HG03025 (cell line): ENCODE measurements around the gene CLMP.

ENCODE experiments used
- ATAC-seq: cut with Tn5 transposase; IDR thresholded peaks from one replicate; pipeline ENCODE4 v1.9.1; 2021; ENCODE audit warnings: mild to moderate bottlenecking, moderate library complexity; ENCODE audit not compliant: unreplicated experiment, low FRiP score

CLMP gene, protein sequence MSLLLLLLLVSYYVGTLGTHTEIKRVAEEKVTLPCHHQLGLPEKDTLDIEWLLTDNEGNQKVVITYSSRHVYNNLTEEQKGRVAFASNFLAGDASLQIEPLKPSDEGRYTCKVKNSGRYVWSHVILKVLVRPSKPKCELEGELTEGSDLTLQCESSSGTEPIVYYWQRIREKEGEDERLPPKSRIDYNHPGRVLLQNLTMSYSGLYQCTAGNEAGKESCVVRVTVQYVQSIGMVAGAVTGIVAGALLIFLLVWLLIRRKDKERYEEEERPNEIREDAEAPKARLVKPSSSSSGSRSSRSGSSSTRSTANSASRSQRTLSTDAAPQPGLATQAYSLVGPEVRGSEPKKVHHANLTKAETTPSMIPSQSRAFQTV

DNA sequence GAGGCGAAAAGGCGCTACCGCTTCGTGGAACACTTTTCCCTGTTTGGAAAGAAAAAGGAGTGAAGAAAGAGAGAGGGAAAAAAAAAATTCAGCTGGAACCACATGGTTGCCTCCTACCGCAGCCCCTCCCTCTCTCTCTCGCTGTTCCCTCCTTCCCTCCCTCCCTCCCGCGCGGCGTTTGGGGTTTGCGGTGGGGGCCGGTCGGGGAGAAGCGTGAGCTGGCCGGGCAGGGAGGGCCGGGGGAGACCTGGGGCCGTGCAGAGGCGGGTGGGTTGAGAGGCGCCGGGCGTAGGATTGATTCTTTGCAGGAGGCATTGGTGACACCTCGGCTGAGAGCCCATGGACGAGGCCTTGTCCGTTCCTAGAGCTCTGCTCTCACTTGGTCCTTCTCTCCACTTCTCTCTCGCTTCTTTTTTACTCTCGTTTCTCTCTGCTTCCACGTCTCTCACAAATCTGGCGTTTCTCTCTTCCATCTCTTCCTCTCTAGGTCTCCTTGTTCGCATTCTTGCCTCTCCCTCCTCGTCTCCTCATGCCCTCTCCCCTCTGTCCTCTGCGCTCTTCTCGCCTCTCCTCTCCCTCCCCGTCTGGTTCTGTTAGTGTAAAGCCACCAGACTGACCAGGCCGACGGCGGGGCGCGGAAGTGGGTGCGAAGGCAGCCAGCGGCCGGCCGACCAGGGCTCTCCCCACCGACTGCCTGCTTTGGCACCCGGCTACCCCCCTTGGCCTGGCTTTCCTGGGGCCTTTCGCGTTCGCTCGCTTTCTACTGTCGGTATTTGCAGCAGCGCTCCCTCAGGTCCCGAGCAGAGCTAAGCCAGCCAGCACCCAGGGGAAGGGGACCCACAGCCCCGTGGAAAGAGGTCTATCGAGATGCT is at the start of gene CLMP:
Gene CLMP, minus strand, starts transcription at position 61 of the 872 bp plus-strand sequence. CDS start 308 bp downstream, outside the sequence.
- ATAC-seq, result no peak

DNA sequence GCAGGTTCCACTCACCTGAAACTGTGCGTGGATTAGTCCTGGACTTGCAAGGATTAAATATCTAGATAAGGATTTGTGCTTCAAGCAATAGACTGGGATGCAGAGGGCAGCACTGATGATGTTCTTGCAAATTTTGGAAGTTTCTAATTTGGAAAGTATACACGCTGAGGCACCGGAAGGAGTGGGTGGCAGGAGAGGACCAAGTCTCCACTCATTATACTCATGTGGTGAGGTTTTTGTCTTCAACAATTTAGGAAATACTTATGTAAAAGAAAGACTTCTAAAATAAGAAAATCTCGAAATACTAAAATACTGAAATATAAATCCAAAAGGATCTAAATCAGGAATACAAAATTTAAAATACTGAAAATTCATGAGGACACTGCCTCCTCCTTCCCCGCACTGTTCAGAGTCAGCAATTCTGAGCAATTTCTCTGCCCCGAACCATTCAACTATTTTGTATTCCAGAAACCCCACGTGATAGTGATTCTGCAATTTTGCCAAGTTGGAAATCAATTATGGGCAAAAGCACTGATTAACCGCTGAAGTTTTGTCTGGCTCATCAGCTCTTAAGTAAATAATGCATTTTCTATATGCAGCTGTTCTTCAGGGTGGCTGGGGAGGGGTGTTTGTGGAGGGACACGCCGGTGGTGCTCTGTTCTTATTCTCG is 47.0 kb upstream of the CLMP start:
- ATAC-seq, result no peak

DNA sequence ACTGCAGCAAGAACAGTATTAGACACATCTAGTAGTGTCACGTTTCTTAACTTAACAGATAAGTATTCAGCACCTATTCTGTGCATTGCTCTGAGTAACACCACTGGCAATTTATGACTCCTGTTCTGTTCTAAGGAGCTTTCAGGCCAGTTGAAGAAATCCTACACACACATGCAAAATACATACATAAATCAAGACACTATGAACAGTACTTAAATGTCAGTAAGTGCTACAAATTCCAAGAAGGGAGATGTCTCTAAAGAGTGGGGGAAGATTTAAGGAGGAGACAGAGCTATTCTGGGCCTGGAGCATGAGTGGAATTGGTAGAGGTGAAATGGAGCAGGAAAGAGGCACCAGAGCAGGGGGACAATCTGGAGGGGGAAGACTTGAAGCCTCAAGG is 46.2 kb upstream of the CLMP start:
- no peak for ATAC-seq

DNA sequence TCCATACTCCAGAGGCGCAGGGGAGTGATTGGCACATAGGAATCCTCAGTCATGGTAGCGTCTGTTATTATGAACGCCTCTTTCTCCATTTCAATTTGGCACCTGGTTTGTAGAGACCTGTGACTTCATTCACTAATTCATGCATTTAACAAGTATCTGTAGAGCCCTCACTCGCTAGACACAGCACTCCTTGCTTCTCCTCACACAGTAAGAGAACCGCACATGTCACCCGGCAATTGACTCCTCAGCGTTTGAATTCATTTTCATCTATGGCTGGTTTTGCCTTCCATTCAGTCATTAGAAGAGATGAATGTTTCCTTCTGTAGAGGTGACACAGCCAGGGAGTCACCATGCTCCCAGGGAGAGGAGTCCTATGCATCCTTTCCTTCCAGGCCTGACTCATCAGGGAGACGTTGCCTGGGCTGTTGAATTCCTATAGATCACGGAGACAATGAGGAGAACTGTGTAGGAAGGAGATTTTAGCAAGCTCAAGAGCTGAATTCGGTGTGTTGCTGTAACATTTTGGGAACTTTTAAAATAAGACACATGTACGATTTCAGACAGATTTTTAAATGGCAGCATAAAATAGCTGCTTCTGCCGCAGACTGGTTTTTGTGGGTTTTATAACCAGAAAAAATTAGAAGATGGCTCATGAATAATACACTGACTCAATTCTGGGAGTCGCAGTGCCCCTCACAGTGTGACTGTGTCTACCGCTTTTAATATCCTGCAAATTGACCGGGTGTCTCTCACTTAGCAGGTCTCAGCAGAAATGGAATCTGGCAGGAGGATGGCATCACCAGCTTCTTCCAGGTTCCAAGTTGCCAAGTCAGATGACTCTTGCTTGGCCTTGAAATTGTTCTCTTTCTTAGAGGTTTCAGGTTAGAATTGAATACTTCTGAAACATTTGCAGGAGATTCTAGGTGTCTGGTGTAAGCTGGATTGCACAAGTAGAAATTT is 44.4 kb upstream of the CLMP start:
- ATAC-seq, result no peak

DNA sequence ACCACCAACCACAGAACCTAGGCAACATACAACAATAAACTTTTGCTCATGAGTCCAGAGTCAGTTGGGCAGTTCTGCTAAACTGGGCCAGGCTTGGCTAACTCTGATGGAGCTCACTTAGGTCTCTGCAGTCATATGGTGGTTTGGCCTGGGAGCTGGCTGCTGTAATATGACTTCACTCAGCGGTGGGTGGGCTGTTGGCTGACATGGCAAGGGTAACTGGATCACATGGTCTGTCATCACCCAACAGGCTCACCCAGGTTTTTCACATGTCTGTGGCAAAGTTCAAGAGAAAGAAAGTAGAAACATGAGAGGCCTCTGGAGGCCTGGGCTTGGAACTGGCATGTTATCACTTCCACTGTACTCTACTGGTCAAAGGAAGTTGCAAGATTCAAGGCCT is 43.2 kb upstream of the CLMP start:
- ATAC-seq, result no peak

DNA sequence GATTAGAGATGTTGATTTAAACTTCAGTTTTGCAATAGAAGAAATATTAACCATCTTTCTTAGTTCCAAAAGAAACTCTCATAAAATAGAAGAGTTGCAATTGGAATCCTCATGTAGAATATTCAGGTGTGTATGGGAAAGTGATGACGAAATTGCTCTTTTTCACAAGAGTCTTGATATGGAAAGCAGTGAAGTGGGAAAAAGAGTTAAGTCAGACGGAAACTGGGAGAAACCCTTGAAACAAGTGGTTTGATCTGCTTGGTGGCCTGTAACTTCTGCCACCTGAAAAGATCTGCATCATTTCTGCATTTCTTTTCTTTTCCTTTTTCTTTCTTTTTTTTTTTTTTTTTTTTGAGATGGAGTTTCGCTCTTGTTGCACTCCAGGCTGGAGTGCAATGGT is 41.8 kb upstream of the CLMP start:
- ATAC-seq, result no peak

DNA sequence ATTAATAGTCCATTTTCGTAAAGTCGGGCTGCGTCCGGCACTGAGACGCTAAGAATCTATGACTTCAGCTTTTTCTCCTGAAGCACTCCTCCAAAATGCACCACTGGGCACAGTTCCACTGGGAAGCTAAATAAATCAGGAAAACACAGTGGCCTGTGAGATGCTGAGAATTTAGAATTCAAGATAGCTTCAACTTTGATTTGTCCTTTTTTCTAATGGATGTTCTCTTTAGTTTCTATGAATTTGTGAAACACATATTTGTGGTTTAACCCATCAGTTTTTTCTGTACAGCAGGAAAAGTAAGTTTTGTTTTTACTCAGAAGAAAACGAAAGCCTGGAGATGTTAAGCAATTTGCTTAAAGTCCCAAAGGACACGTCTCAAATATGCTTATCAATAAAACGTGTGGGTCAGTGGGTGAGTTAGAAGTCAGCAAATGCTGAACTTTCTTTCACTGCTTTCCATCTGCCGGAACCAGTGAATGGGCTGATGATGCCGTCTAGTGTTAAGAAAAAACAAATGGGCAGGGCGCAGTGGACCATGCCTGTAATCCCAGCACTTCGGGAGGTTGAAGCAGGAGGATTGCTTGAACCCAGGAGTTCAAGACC is 40.7 kb upstream of the CLMP start:
- no peak for ATAC-seq

DNA sequence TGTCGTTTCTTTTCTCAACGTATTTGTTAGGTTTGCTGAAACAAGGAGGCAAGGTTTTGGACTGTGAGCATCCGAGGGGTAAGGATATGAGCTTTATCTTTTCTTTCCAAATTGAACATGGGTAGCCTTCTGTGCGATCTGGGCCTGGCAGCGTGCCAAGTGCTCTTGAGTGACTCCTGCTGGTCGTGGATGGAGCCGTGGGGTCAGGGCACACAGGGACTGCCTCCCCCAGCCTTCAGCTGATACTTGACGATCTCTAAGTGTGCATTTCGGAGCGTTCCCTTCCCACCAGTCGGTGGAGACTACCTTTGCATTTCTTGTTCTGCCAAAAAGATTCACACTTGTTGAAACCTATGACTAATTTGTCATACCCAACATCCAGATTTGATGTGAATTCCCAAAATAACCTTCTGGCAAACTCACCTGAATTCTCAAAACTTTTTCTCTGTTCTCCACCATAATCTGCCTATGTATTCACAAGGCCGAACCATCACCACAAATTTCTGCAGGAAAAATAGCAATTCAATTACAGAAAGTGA is 40.1 kb upstream of the CLMP start:
- no peak for ATAC-seq

DNA sequence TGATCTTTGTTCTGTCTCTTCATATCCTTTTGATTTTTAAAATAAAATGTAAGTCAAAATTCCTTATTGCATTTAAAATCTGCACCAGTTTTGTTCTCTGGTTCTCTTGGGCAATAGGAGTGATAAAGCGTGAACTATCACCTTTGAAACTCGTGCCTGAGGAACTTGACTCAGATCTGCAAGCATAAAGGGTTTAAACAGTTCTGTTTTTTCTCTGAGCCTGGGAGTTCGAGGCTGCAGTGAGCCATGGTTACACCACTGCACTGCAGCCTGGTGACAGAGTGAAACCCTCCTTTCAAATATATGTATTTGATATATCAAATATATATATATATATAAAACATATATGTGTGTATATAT is 38.9 kb upstream of the CLMP start:
- no peak for ATAC-seq

DNA sequence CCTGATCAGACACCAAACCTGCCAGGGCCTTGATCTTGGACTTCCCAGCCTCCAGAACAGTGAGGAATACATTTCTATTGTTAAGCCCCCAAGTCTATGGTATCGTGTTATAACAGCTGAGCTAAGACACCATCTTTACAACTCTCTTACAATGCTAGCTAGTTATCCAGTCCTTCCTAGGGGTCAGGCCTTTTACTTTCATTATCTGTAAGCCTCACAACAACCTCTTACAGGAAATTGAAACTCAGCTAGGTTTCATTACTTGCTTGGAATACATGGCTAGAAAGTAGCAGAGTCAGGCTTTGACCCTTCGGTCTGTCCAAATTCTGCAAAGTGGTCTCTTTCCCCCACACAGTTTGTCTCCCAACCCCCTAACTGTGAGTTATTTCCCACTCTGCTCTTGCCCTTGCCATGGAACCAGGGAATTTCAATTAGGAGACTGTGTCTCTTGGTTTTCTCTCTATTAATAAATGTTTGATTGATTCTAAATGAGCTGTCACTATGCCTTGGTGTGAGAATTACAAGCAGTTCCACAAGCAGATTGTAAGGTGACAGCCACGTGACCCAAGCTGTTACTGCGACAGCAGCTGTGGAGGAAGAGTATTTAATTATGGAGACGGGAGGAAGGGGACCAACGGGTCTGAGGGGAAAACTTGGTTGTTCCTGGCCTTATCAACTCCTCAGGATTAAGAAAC is 38.4 kb upstream of the CLMP start:
- ATAC-seq, result peak; percentile 91

DNA sequence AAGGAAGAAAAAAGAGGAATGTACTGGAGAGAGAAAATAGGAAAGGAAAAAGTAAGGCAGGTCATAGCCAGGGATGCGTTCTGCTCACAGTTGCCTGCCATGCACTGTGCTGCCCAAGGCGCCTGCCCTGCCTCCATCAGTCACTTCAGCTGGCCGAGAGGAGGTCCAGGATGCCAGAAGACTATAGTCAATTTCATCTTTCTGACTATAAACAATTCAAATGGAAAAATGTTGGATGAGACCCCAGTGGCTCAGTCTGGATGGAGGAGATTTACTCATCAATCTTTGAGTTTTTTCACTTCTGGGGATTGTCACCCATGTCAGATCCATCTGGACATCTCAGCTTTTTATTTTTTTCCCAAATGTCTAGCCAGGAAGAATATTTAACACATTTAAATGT is 36.7 kb upstream of the CLMP start:
- no peak for ATAC-seq

DNA sequence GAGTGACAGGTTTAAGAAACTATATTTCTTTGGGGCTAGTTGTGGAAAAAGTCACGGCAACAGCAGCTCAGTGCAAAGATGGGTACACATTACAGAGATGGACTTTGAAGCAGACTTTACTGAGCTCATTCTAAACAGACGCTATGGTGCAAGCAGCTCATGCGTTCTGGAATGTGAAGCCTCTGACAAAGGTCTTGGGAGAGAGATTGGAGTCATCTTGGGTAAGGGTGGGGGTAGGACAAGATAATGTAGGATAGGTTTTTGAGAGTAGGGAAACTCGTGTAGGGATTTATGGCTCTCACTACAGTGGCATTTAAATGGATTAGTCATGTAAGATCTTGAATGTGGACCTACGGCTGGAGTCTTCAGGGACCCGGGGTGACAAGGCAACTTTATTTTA is 36.2 kb upstream of the CLMP start:
- no peak for ATAC-seq

DNA sequence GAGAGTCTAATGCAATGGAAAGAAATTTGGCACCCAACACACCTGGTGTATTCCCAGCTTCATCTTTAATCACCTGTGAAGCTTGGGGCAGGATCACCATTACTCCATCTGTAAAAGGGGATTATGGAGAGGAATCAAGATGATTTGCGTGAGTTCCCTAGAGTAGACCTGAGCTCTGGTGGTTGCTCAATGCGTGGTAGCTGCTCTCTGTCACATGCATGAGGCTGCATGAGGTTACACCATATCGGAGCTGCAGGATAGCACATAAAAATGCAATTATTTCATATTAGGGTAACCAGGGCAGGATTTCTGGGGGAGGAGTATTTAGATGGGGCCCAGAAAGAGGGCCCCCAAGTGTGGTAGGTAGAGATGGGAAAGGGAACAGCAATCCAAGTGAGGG is 35.3 kb upstream of the CLMP start:
- ATAC-seq, result no peak

DNA sequence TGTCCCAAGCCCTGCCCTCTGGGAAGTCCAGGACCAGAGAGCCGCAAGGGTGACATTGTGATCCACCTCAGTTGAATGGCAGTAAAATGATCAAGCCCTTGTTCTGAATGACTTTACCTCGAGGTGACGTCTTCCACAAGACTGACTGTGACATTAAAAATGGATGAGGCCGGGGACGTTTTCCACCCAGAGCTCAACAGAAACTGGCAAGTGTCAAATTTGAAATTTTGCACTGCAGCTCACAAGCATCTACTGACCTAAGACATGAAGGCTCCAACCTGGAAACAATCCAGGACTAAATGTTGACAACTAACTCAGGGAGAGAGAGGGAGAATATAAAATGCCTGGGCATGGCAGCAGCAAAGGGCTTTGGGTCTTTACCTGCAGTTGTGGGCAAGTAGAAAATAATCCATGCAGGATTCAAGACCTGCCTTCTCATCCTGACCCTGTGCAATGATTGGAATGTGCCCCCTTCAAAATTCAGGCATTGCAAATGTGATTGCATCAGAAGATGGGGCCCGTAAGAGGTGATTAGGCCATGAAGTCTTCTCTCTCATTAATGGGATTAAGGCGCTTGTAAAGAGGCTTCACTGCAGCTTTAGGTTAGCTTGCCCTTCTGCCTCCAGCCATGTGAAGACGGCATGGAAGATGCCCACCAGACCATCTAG is 33.6 kb upstream of the CLMP start:
- ATAC-seq, result no peak

DNA sequence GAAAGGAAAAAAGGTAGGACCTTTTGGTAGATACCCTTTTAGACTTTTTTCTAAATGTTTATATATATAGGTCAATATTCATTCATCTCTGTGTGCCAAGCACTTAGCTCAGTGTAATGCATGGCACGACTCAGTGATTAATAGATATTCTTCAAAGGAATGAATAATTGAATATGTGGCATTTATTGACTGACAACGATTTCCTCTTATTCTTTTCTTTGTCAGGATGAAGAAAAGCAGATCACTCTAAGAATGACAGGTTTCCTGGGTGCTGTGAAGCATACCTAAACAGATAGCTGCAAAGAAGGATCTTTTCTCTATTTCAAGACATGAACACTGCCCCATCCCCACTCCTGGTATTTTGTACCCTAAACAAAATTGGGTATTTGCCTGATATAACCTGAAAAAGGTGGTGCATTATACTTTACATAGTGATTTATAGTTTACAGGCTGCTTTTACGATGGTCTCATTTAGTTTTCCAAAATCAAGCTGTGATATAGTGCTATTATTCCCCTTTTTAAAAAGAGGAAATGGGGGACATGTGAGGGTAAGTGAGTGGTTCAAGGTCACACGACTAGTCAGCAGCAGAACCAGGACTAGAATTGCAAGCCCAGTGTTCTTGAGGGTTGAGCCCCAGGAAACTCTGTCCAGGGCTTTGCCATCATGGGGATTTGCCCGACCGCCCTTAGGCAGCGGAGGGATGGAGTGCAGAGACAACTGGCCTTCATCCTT is 32.9 kb upstream of the CLMP start:
- ATAC-seq, result no peak

DNA sequence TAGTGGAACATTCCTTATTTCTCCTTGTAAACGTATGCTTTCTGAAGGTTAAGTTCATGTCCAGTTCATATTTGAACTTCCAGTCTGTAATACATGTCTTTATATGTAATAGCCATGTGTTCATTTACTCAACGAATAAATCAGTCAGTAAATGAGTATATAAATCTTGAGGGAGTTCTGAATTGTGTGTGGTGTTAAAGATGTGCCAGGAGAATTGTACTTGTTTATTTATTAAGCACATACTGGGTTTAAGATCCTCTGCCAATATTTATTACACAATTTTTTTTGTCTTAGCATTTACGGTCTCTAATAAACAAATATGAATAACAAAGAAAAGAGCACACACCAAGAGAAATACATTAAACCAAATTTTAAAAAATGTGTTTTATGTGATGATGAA is 26.5 kb upstream of the CLMP start:
- no peak for ATAC-seq

DNA sequence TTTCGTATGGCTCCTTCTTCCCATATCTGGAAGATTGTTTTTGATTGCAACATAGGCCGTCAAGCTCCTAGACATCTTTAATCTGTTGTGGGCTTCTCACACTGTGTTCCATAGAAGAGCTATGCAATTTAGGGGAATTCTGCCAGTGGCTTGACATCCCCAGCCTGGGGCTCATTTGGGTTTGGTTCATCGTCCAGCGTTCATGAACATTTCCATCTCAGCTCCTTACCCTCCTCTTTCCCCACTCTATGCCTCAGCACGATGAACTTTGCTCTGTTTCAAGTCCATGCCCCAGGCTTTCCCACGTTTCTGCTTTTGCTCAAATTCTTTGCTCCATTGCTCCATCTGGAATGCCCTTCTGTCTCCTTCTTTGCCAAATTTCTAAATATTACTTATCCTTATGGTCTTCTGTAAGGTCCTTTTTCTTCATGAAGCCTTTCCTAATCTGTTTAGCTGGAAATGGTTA is 26.1 kb upstream of the CLMP start:
- ATAC-seq, result no peak
